M059J (cell line): Measurements from ENCODE around the gene INSM2. TPM values are rescaled to one million over a fixed set of nuclear protein-coding genes. Genes with fewer than 3 reads are reported as not detected.

Experiments used
- DNase-seq: peaks from one replicate; pipeline ENCODE4 v3.0.0-alpha.2; 2012; ENCODE audit warnings: low read depth
- total RNA-seq: library from RNA; depleted of rRNA; stranded (reverse); fragments of >200 nt; shearing (Covaris generic); gene quantifications from 2 replicates; pipeline ENCODE4 v1.2.3, GENCODE V29; 2014; rRNA removed

INSM2 gene
- total RNA-seq, 1 experiment from 2014 or later: not detected

DNA sequence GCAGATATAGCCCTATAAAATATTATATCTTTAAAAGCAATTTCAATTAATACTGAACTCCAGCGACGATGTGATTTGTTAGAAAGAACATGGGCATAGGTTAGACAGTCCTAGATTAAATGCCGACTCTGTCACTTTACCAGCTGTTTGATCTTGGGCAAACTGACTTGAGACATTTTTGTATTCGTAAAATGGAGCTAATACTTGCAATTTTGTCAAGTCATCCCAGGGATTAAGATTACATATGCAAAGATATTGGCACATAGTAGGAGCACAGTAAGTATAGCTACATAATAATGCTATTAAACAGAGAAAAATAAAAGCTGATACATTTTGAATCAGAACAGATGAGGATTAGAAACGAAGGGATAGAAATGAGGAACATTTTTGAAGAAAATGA, 9.0 kb downstream of the INSM2 start:
- DNase-seq: no peak

DNA sequence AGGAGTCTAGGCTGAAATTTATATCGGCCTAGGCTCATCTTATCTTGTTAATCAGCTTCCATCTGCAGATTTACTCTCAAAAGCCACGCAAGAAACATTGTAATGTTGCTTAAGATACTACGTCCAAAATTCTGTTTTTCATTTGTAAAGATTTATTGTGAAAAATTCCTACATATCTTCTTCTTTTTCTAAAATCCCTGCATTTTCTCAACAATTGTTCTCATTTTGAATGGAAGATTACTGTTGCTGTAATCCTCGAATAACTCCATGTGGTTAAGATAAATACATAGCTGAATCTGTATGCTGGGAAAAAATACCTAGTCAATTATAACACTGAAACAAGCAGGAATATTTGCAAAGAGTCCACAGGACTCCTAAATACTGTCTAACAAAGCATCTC, 15.6 kb downstream of the INSM2 start:
- DNase-seq: no peak

DNA sequence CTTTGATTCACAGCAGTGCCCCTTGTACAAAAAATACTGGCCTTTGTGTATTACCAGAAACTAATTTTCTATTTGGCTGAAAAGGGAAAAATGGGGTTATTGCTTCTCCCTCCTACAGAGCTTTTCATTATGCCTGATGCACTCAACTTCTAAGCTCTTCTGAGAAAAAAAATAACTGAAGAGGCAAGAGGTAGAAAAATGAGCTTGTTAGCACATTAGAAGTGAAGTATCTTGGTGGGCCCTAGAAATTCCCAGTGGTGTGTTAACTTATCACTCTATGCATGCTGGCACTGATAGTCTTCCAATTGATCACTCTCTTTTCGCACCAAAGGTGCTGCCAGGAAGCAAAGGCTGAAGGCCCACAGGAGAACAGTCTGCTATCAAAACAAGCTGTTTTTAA, 17.1 kb downstream of the INSM2 start:
- no peak for DNase-seq

DNA sequence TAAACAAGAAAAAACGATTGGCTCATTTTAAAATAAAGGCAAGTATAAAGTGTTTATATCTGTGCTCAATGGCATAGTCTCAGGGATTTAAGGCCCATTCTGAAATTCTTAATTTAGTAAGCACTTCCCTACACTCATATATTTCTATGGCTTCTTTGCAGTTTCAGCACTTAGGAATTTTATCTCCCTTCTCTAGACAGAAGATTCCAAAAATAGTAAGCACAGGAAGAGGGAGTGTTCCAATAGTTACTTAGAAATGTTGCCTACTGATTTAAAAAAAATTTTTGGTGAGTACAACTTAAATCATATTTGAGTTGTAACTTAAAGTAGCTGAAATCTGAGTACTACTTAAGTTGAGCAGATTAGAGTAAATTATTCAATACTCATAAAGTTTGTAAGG, 19.8 kb downstream of the INSM2 start:
- DNase-seq: peak; percentile 30

DNA sequence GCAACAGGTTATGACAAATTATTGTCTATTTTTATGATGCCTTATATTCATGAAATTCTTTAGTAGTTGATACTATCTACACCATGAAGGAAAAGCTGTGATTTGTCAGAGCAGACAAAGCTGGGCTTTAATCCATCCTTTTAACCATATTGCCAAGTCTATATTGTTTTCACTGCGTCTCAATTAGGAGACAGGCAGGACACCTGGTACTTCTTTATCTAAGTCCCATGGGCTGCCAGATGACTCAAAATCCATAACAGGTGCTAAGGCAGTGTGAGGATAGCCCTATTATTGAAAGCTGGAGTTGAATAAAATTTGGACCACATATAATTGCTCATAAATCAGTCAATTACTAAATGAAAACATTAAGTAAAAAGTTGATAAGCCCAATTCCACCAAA, 22.6 kb downstream of the INSM2 start:
- no peak for DNase-seq

DNA sequence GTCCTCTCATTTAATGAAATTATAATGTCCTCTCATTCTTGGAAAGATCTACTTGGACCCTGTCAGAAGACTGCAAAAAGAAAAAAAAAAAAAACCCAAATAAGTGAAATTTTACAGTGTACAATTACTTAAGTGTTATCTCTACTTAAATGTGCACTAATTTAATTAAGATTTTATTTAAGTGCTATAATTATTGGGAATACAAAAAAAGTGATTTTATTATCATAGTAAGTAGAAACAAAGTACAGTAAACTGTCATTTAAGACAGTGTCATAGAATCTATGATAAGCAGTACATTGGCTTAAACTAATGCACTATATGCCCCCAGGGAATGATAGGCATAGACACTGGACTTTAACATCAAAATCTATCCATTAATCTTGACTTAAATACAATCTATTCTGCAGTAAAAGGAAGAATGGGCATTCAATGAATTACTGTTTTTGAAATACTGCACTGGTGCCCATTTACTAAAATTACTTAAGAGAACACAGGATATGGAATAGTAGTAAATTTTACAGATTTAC, 23.3 kb downstream of the INSM2 start:
- no peak for DNase-seq

DNA sequence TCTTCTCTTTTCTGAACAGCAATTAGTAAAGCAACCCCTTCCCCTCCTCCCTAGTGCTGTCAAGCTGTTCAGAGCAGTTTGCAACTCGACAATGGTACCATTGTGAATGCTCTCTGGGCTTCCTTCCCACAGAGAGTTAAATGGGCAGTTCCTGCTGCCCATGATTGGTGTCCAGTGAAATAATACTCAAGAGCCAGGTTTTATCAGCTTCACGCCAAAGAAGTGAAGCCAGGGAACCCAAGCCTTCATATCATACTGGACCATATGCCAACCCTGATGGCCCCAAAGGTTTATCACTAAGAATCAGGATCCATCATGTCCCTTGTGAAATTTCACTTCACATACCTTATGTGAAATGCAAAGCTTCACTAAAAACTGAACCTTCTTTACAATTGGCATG, 24.7 kb downstream of the INSM2 start:
- DNase-seq: no peak

DNA sequence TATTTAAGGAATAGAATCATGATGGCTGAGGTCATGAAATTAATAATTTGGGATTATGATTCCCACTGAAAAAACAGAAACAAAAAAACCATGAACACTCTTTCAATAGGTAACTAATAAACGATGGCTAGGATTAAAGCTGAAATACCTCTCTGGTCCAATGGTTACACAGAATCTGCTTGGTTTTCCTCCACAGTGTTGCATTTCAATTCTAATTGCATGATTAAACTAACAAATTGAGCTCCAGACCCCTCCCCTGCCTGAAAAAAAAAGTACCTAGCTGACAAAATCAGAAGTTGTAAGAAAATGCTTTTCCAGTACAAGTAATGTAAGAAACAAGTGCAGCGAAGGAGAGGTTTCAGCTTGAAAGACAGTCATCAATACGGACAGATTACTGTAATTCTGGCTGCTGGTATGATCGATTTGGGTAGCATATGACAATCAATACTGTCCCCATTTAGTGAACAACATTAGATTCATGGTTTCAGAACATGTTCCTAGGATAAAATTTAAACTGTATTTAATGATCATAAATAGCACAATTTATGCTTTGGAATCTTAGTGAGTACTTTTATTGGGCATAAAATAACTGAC, 32.0 kb downstream of the INSM2 start:
- DNase-seq: no peak

DNA sequence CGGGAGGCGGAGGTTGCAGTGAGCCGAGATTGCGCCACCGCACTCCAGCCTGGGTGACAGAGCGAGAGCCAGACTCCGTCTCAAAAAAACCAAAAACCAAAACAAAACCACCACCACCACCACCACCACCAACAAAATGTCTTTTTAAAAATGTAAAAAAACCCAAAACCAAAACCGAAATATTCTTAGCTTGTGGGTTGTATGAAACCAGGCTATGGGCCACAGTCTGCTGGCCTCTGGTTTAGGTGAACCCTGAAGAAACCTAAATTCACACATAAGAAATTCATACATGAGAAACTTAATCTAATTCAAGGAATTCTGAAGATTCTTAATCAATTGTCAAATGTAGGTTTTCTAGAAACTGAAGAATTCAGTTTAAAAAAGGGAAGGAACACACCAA, 37.6 kb downstream of the INSM2 start:
- no peak for DNase-seq

DNA sequence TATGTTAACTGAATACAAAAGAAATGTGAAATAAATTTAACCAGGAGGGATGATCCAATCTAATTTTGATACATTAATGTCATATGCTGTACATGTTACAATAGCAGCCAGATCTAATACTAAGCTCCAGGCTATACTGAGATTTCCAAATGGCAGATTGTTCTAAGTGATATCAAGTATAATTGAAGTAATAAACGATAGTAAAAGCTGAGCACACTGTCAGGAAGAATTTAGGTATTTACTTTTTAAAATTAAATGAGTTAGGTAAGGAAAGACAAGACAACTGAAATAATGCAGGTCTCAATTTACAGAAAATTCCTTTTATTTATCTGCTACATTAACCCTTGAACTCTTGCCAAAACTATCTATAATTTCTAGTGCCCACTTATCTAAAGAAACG, 39.9 kb downstream of the INSM2 start:
- DNase-seq: no peak

DNA sequence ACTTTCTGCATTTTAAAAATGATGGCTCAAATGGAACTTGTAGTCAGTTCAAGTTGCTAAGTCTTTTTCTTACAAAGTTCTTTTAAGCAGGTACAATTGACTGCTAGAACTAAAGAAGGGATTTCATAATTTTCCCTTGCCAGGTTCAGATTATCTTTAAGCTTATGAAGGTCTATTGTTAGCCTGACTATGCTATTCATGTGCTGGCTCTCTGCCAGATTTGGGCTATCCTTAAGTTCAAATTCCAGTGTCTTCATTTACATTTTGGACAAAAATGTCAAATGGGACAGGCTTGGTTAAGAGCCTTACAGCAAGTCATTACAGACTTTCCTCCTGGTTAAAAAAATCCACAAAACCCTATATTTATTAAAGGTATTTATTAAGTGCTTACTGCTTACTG, 42.3 kb downstream of the INSM2 start:
- DNase-seq: no peak

DNA sequence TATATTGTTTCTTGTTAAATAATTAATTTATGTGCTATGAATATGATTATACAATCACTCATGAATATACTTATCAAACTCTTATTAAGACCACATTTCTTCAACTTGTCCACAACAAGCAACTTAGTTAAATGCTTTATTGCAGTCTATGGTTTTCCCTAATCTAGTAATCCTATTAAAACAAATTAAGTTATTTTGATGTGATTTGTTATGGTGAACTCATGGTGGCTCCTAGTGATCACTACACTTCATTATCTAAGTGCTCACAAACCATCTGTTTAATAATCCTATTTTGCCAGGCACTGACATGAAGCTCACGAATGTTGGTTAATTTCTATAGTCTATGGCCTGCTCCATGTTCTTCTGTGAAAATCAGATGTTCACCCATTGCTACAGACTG, 42.9 kb downstream of the INSM2 start:
- DNase-seq: no peak

DNA sequence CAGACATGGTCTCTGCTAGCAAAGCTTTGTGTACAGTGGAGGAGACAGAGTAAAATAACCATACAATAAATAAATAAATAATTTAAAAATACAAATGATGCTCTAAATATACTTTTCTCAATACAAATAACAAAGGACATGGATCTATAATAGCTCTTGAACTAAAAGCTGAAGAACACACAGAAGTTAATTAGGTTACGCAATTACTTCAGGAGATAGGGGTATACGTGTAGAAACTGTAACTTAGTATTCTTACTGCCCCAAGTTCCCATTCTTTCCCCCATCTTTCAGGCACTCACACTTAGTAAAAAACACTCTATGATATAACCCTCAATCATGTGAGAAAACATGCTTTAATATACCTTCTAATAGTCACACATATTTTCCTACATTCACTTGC, 44.2 kb downstream of the INSM2 start:
- no peak for DNase-seq

DNA sequence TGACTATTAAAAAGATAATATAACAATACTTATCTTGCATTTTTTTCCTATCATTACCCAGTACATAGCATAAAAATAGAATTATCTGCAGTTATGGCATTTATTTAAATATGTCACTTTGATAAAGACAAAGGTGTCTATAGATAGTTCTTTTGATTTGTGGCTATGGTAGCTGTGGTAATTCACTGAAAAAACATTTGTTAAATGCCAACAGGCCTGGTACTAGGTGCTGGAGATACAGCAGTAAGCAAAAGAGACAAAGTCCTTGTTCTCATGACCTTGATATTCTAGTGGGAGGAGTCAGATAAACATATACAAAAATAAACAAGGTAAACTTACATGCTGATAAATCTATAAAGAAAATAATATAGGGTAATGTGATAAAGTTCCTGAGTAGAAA, 44.7 kb downstream of the INSM2 start:
- no peak for DNase-seq

Other genes starting within 250 kb of the INSM2 start
- gene PSMA6, start 241.8 kb upstream of the INSM2 start, total RNA-seq: 378 and 505 TPM in 2 replicates
- gene NFKBIA, start 129.4 kb upstream of the INSM2 start, total RNA-seq: 102 and 103 TPM in 2 replicates